Measurements from ENCODE around the gene SECISBP2L.

DNA sequence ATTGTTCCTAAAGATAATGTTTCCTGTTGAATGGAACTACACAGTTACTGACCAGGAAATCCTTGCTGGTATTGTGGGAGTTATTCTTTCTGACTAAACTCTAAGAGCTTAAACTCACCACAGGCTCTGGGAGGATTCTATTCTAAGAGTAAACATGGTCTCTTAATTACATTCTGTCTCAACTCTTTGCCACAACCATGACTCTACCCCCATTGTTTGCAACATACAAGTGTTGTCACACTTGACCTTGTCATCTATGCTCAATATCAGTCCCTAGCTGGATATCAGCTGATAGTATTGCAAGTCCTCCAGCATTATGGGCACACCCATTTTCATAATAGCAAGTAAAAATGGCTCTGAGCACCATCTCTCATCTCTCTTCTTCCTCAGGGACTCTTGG is 29.6 kb upstream of the SECISBP2L start:
- TF ChIP-seq, protein P1, sequence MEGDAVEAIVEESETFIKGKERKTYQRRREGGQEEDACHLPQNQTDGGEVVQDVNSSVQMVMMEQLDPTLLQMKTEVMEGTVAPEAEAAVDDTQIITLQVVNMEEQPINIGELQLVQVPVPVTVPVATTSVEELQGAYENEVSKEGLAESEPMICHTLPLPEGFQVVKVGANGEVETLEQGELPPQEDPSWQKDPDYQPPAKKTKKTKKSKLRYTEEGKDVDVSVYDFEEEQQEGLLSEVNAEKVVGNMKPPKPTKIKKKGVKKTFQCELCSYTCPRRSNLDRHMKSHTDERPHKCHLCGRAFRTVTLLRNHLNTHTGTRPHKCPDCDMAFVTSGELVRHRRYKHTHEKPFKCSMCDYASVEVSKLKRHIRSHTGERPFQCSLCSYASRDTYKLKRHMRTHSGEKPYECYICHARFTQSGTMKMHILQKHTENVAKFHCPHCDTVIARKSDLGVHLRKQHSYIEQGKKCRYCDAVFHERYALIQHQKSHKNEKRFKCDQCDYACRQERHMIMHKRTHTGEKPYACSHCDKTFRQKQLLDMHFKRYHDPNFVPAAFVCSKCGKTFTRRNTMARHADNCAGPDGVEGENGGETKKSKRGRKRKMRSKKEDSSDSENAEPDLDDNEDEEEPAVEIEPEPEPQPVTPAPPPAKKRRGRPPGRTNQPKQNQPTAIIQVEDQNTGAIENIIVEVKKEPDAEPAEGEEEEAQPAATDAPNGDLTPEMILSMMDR (IDR thresholded peaks at IDR 0.05; ENCODE audit: low read length): no peak
- TF ChIP-seq EZH2 (optimal IDR thresholded peaks at IDR 0.05; ENCODE audit: low read depth, low read length): no peak
- no peak for TF ChIP-seq EZH2phosphoT487 (IDR thresholded peaks at IDR 0.05; ENCODE audit: low read length)
